Gastroesophageal sphincter (tissue), 3 donors: ENCODE results near the gene TMEM144.

Experiments used
- CTCF ChIP-seq, 4 experiments: fragments of 200-600 bp in 2 of 4; fragments of 450-650 bp in 2 of 4; sonication (generic) in 1 of 4; IDR thresholded peaks; one replicate each; pipeline ENCODE4 v1.5.1; 2017 to 2019; ENCODE audit warnings: antibody characterized with exemption in 4 of 4, mild to moderate bottlenecking in 2 of 4, moderate library complexity in 2 of 4
- EP300 ChIP-seq: sonication (generic); formaldehyde crosslinking; IDR thresholded peaks from one replicate; pipeline ENCODE4 v1.6.1; 2017; ENCODE audit warnings: antibody characterized with exemption, mild to moderate bottlenecking
- POLR2A ChIP-seq, 2 donors: fragments of 450-650 bp; IDR thresholded peaks; one replicate each; pipeline ENCODE4 v1.6.1; 2017; ENCODE audit warnings: antibody characterized with exemption in 2 of 2, mild to moderate bottlenecking in 2 of 2, moderate library complexity in 1 of 2

GRCh38 chr4:158291334-158292055, 81.2 kb downstream of the TMEM144 start:
- TF ChIP-seq EP300 (no peak), CTCF (IDR thresholded peaks at IDR 0.05) (no peak), POLR2A (IDR thresholded peaks at IDR 0.05) (no peak)
